Measurements from ENCODE around the gene NPHP4. TPM values are rescaled to one million over a fixed set of nuclear protein-coding genes. Genes with fewer than 3 reads are reported as not detected.

The NPHP4 gene
- total RNA-seq, 1 experiment from 2014 or later = 3.9 TPM

DNA sequence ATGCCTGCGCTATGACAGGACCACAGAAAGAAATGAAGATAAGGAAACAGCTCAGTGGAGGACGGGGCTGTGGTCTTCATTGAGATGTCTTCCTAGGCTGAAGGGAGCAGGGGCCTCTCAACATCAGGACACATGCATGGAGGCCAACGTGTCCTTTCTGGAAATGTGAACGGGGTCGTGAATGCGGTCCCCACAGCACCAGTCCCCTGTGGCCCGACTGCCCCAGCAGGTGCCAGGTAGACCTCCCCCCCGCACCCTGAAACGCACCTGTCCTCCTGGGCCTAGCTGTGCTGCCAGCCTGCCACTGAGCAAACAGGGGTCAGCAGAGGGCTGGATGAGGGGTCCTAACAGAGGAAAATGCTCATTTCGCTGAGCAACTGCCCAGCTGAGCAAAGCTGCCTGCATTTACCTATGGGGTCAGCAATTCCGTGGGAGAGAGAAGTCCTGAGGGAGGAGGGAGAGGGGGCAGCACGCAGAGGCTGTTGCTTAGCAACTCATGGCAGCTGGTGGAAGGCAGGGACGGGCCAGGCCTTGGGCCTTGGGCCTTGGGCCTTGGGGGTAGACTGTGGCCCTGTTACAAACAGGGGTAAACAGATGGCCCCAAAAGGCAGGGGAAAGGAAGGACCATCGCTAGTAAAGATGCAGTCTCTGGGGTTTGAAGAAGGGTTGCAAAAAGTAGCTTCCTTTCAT is 77.4 kb downstream of the NPHP4 start:
- H3K27me3 ChIP-seq (ENCODE audit: low read length) = no peaks in the 10 kb centered on the region
- no peaks in the 10 kb centered on the region for H3K79me2 ChIP-seq (ENCODE audit: low read length)
- no peak overlapping the region for H3K27ac ChIP-seq (ENCODE audit: low read length)
- H4K20me1 ChIP-seq (ENCODE audit: insufficient read depth, low read depth, low read length) = no peaks in the 10 kb centered on the region
- no peaks in the 10 kb centered on the region for H3K36me3 ChIP-seq (ENCODE audit: insufficient read depth, low read length)
- no peak overlapping the region for H3K9ac ChIP-seq (ENCODE audit: low read length)
- H3K9me2 ChIP-seq (replicated peaks; ENCODE audit: insufficient read depth, low read length) = no peaks in the 10 kb centered on the region
- H2AFZ ChIP-seq (ENCODE audit: low read length) = no peak overlapping the region
- no peaks in the 10 kb centered on the region for H3K4me1 ChIP-seq (ENCODE audit: low read length)
- H3K9me3 ChIP-seq (ENCODE audit: low read length) = no peaks in the 10 kb centered on the region
- H3K4me3 ChIP-seq (ENCODE audit: low read length) = no peak overlapping the region
- no peak for DNase-seq
- H3K4me2 ChIP-seq (ENCODE audit: low read depth, low read length, poor library complexity, severe bottlenecking) = no peak overlapping the region

GRCh38 chr1:5913876-5914275 is 78.3 kb downstream of the NPHP4 start:
- no peaks in the 10 kb centered on the region for H3K79me2 ChIP-seq (ENCODE audit: low read length)
- no peak overlapping the region for H3K9ac ChIP-seq (ENCODE audit: low read length)
- no peaks in the 10 kb centered on the region for H4K20me1 ChIP-seq (ENCODE audit: insufficient read depth, low read depth, low read length)
- no peaks in the 10 kb centered on the region for H3K36me3 ChIP-seq (ENCODE audit: insufficient read depth, low read length)
- no peaks in the 10 kb centered on the region for H3K9me3 ChIP-seq (ENCODE audit: low read length)
- no peak for DNase-seq
- H3K9me2 ChIP-seq (replicated peaks; ENCODE audit: insufficient read depth, low read length) = no peaks in the 10 kb centered on the region
- no peak overlapping the region for H3K4me2 ChIP-seq (ENCODE audit: low read depth, low read length, poor library complexity, severe bottlenecking)
- no peak overlapping the region for H3K4me3 ChIP-seq (ENCODE audit: low read length)
- no peak overlapping the region for H2AFZ ChIP-seq (ENCODE audit: low read length)
- H3K4me1 ChIP-seq (ENCODE audit: low read length) = no peaks in the 10 kb centered on the region
- H3K27ac ChIP-seq (ENCODE audit: low read length) = no peak overlapping the region
- no peaks in the 10 kb centered on the region for H3K27me3 ChIP-seq (ENCODE audit: low read length)

DNA sequence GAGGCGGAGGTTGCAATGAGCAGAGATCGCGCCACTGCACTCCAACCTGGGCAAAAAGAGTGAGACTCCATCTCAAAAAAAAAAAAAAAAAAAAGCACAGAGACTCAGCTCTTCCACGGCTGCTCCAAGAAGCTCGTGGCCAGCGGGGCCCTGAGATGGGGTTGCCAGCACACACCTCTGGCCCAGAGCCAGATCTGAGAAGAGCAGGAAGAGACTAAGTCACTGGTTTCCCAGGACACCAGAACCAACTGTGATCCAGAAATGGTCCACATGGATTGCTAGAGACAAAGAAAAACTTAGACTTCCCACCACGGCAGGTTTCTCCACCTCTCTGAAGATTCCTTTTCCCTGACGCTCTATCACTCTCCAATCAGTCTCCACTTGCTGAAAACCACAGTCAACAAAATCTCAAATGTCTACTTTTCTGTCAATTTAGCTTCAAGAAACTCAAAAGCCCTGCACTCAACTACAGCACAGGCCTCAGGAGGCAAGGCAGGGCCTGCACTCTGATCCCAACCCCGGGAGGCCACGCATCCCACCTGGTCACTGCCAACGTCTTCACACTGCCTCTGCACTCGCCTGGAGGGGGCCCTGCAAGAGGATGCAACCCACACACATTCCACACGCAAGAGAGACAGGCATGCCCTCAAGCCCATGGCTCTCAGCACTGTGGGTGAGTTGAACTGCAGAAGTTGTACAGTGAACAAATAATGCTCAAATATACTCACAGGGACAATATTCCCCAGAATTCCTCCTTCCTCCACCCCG is 79.0 kb downstream of the NPHP4 start:
- Histone ChIP-seq H3K9me2 (replicated peaks; ENCODE audit: insufficient read depth, low read length) (no peaks in the 10 kb centered on the region), H4K20me1 (ENCODE audit: insufficient read depth, low read depth, low read length) (no peaks in the 10 kb centered on the region), H3K79me2 (ENCODE audit: low read length) (no peaks in the 10 kb centered on the region), H3K9me3 (ENCODE audit: low read length) (no peaks in the 10 kb centered on the region), H3K4me2 (ENCODE audit: low read depth, low read length, poor library complexity, severe bottlenecking) (no peak overlapping the region), H3K4me3 (ENCODE audit: low read length) (no peak overlapping the region), H2AFZ (ENCODE audit: low read length) (no peak overlapping the region), H3K9ac (ENCODE audit: low read length) (no peak overlapping the region), H3K27me3 (ENCODE audit: low read length) (no peaks in the 10 kb centered on the region), H3K36me3 (ENCODE audit: insufficient read depth, low read length) (no peaks in the 10 kb centered on the region), H3K4me1 (ENCODE audit: low read length) (no peaks in the 10 kb centered on the region), H3K27ac (ENCODE audit: low read length) (no peak overlapping the region)
- no peak for DNase-seq

DNA sequence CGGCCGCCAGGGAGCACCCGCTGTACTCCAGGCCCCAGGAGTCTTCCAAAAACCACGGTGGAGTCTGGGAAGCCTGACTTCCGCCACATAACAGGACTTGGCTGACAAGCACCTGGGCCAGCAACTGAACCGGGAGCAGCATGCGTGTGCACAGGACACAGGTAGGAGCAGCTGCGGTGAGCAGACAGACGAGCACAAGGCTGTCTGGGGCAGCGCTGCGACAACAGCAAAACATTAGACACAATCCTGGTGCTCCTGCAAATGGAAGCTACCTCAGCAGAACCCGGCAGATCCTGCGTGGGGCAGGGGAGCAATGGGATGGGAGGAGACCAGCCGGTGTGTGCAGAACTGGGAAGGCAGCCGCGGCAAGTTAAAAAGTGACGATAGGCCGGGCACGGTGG is 80.4 kb downstream of the NPHP4 start:
- no peak overlapping the region for H2AFZ ChIP-seq (ENCODE audit: low read length)
- no peaks in the 10 kb centered on the region for H3K79me2 ChIP-seq (ENCODE audit: low read length)
- DNase-seq = no peak
- H3K36me3 ChIP-seq (ENCODE audit: insufficient read depth, low read length) = no peaks in the 10 kb centered on the region
- no peak overlapping the region for H3K4me3 ChIP-seq (ENCODE audit: low read length)
- H3K9ac ChIP-seq (ENCODE audit: low read length) = no peak overlapping the region
- no peaks in the 10 kb centered on the region for H3K27me3 ChIP-seq (ENCODE audit: low read length)
- H3K9me2 ChIP-seq (replicated peaks; ENCODE audit: insufficient read depth, low read length) = no peaks in the 10 kb centered on the region
- H4K20me1 ChIP-seq (ENCODE audit: insufficient read depth, low read depth, low read length) = no peaks in the 10 kb centered on the region
- no peaks in the 10 kb centered on the region for H3K9me3 ChIP-seq (ENCODE audit: low read length)
- no peak overlapping the region for H3K27ac ChIP-seq (ENCODE audit: low read length)
- H3K4me2 ChIP-seq (ENCODE audit: low read depth, low read length, poor library complexity, severe bottlenecking) = no peak overlapping the region
- no peaks in the 10 kb centered on the region for H3K4me1 ChIP-seq (ENCODE audit: low read length)

DNA sequence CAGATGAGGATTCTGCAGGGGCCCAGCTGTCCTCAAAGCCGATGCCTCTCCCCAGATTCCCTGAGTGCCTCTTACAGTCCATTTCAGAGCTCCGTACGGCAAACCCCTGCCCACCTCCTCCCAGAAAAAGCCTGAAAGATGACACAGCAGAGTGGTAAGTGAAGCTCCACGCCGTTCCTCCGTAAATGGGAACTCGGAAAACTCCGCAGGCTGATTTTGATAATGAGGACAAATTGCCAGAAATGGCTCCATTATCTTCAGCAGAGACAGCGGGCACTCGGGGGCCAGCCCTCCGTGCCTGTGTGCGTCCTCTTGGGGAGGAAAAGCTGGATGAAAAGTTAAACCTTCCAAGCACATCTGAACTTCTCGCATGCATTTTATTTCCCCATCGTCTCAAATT is 81.1 kb downstream of the NPHP4 start:
- Histone ChIP-seq H3K4me1 (ENCODE audit: low read length) (no peaks in the 10 kb centered on the region), H3K9ac (ENCODE audit: low read length) (no peak overlapping the region), H3K79me2 (ENCODE audit: low read length) (no peaks in the 10 kb centered on the region), H3K4me2 (ENCODE audit: low read depth, low read length, poor library complexity, severe bottlenecking) (no peak overlapping the region), H3K9me2 (replicated peaks; ENCODE audit: insufficient read depth, low read length) (no peaks in the 10 kb centered on the region), H3K4me3 (ENCODE audit: low read length) (no peak overlapping the region), H3K36me3 (ENCODE audit: insufficient read depth, low read length) (no peaks in the 10 kb centered on the region), H3K27me3 (ENCODE audit: low read length) (no peaks in the 10 kb centered on the region), H3K27ac (ENCODE audit: low read length) (no peak overlapping the region), H2AFZ (ENCODE audit: low read length) (no peak overlapping the region), H3K9me3 (ENCODE audit: low read length) (no peaks in the 10 kb centered on the region), H4K20me1 (ENCODE audit: insufficient read depth, low read depth, low read length) (no peaks in the 10 kb centered on the region)
- no peak for DNase-seq

- H3K27ac ChIP-seq (ENCODE audit: low read length) = no peak overlapping the region
- no peaks in the 10 kb centered on the region for H3K4me1 ChIP-seq (ENCODE audit: low read length)
- no peaks in the 10 kb centered on the region for H4K20me1 ChIP-seq (ENCODE audit: insufficient read depth, low read depth, low read length)
- no peak overlapping the region for H3K4me2 ChIP-seq (ENCODE audit: low read depth, low read length, poor library complexity, severe bottlenecking)
- H3K9me3 ChIP-seq (ENCODE audit: low read length) = no peaks in the 10 kb centered on the region
- no peak overlapping the region for H3K4me3 ChIP-seq (ENCODE audit: low read length)
- no peaks in the 10 kb centered on the region for H3K9me2 ChIP-seq (replicated peaks; ENCODE audit: insufficient read depth, low read length)
- no peak overlapping the region for H3K9ac ChIP-seq (ENCODE audit: low read length)
- H3K79me2 ChIP-seq (ENCODE audit: low read length) = no peaks in the 10 kb centered on the region
- DNase-seq = no peak
- H3K36me3 ChIP-seq (ENCODE audit: insufficient read depth, low read length) = no peaks in the 10 kb centered on the region
- H3K27me3 ChIP-seq (ENCODE audit: low read length) = no peaks in the 10 kb centered on the region
- H2AFZ ChIP-seq (ENCODE audit: low read length) = no peak overlapping the region
Observed at GRCh38 chr1:5910666-5911065, 81.6 kb downstream of the NPHP4 start.

DNA sequence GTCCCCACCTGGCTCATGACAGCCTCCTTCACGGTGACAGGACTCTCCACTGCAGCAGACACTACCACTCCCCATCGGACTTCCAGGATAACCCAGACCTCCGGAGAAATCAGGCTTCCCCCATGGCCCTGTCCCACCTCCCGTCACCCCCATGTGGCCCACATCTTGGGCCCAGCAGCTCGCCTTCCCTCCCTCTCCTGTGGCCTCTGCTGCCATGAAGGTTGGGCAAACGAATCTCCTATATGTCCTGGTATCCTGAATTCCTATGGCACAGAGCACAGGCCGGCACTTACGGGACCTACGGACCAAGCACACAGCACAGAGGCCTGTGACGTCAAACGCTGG is 82.0 kb downstream of the NPHP4 start:
- Histone ChIP-seq H3K79me2 (ENCODE audit: low read length) (no peaks in the 10 kb centered on the region), H3K9me2 (replicated peaks; ENCODE audit: insufficient read depth, low read length) (no peaks in the 10 kb centered on the region), H3K9me3 (ENCODE audit: low read length) (no peaks in the 10 kb centered on the region), H3K27ac (ENCODE audit: low read length) (no peak overlapping the region), H3K4me3 (ENCODE audit: low read length) (no peak overlapping the region), H3K9ac (ENCODE audit: low read length) (no peak overlapping the region), H3K4me1 (ENCODE audit: low read length) (no peaks in the 10 kb centered on the region), H3K36me3 (ENCODE audit: insufficient read depth, low read length) (no peaks in the 10 kb centered on the region), H3K4me2 (ENCODE audit: low read depth, low read length, poor library complexity, severe bottlenecking) (no peak overlapping the region), H2AFZ (ENCODE audit: low read length) (no peak overlapping the region), H3K27me3 (ENCODE audit: low read length) (no peaks in the 10 kb centered on the region), H4K20me1 (ENCODE audit: insufficient read depth, low read depth, low read length) (no peaks in the 10 kb centered on the region)
- DNase-seq = no peak

GRCh38 chr1:5909576-5910275 is 82.5 kb downstream of the NPHP4 start:
- no peaks in the 10 kb centered on the region for H3K9me2 ChIP-seq (replicated peaks; ENCODE audit: insufficient read depth, low read length)
- no peak overlapping the region for H3K4me2 ChIP-seq (ENCODE audit: low read depth, low read length, poor library complexity, severe bottlenecking)
- no peaks in the 10 kb centered on the region for H4K20me1 ChIP-seq (ENCODE audit: insufficient read depth, low read depth, low read length)
- no peaks in the 10 kb centered on the region for H3K79me2 ChIP-seq (ENCODE audit: low read length)
- no peak overlapping the region for H3K9ac ChIP-seq (ENCODE audit: low read length)
- H3K9me3 ChIP-seq (ENCODE audit: low read length) = no peaks in the 10 kb centered on the region
- no peak overlapping the region for H3K4me3 ChIP-seq (ENCODE audit: low read length)
- no peak for DNase-seq
- no peak overlapping the region for H2AFZ ChIP-seq (ENCODE audit: low read length)
- no peak overlapping the region for H3K27ac ChIP-seq (ENCODE audit: low read length)
- no peaks in the 10 kb centered on the region for H3K4me1 ChIP-seq (ENCODE audit: low read length)
- H3K36me3 ChIP-seq (ENCODE audit: insufficient read depth, low read length) = no peaks in the 10 kb centered on the region
- H3K27me3 ChIP-seq (ENCODE audit: low read length) = no peaks in the 10 kb centered on the region

Measured in Karpas-422 (cell line).